GM15510 (cell line): ENCODE results near the gene TP63.

Experiments used
- POLR2A ChIP-seq: IDR thresholded peaks from 3 replicates; pipeline ENCODE4 v1.6.1; 2011; ENCODE audit warnings: borderline replicate concordance; ENCODE audit not compliant: insufficient read length; ENCODE audit errors: extremely low read depth

The TP63 gene

DNA sequence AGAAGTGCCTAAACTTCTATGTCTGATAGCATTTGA, at the start of gene TP63:
TP63 (plus strand) TSS at position 17 of the 36 bp plus-strand sequence. CDS start 127 bp downstream, outside the sequence.
- no peak for TF ChIP-seq POLR2A

DNA sequence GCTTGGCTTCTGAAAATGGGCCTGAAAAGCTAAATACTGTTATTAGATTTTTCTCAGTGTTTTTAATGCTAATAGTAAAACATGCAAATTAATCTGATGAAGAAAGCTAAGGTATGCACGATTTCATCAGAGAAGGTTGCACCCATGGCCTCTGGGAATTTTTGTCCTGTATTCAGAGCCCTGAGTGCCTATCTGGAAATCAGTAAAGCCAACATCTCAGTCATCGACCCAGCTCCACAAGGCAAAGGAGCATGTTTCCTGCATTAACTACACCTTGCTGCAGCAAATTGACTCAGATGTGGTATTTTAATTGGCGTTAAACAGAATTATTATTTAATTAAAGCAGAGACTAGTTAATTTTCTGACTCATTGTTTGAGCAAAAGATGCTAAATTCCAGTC, 49.0 kb upstream of the TP63 start:
- no peak for TF ChIP-seq POLR2A

DNA sequence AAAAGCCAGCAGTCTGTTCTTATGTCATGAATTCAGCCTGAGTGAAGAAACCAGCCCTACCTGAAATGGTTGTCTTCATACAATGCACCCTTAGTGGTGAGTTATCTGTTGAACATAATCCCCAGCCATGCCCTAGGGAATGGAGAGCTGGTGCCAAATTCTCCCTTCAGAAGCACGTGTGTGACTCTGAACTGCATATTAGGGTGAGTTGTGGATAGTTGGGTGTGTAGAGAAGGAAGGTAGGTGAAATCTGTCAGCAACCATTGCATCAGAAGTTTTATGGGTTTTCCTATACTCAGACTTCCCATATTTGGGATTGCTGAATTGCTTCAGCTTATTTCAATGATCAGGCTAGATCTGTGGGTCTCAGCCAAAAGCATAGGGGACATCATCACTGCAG, 46.5 kb upstream of the TP63 start:
- no peak for TF ChIP-seq POLR2A

GRCh38 chr3:189586941-189587663, 44.1 kb upstream of the TP63 start:
- TF ChIP-seq POLR2A, result no peak

DNA sequence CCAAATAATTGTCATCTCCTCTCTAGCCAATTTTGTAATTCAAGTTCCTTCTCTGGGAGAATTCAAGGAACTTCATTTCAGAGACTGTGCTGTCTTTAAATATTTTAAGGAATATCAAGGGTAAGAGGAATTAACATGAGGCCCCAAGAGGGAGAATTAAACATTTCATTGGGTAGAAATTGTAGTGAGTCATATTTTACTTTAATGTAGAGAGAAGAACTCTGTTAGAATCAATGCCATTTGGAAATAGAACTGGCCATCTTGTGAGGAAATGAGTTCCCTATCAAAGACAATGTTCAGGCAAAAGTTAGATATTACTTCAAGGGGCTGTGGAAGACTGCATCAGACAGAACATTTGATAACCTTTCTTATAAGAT, 43.5 kb upstream of the TP63 start:
- TF ChIP-seq POLR2A, result no peak

DNA sequence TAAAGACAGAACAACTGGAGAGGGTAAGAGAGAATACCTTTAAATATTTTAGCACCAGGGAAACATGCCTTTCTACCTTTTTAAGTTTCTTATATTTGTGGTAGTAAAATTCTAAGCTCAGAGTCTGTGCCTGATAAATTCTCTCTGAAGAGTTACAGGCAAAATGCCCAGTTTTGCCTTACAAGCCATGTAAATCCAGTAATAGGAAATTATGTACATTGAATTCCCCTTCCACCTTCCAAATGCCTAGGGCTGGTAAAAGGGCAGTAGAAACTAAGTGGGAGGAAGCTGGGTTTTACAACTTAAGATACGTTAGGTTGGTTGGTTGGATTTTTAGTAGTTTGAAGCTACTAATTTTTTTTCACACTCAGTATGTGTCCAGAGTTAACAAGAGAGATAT, 43.1 kb upstream of the TP63 start:
- no peak for TF ChIP-seq POLR2A

DNA sequence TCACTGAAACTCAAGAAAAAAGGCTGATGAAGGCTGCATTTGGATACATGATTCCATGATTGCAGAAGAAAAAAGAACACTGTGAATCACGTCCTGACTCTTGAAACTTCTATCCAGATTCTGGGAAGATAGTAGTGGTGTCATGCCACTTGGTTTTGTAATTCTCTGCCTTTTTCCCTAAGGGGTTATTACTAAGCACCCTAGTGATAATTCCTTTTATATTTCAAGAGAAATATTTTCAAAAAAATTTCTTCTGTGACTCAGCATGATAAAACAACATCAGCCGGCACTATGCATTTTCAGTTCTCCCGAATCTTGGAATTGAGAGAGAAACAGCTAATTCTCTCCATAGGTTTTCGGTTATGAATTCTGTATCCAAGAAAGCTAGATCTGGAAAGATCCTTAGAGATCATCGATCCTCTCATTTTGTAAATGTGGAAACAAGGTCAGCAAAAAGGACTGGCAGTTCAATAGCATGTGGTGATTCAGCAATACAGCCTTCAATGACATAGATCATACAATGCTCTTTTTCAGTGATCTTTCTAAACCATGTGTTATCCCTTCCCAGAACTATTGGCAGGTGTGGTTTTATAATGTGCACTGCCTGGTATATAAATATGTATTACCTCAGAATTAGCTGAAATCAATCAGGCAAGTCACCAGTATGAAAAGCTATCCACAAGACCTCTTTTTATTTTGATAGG, 42.6 kb upstream of the TP63 start:
- no peak for TF ChIP-seq POLR2A

DNA sequence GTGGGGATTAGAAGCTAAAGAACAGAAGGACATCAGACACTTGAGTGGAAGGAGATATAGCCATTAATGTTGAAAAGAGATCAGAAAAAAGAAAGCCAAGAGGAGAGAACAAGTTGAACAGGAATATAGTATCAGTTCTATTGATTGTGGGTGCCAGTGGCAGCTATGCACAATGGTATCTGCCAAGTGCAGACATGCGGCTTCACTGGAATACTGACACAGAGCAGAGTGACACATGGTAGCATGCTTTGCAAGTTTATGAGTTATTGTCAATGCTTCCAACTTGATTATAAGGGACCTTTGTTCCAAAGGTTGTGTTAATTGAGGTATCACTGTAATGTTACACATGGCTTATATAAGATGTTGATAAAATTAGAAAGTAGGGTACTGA, 42.0 kb upstream of the TP63 start:
- no peak for TF ChIP-seq POLR2A

DNA sequence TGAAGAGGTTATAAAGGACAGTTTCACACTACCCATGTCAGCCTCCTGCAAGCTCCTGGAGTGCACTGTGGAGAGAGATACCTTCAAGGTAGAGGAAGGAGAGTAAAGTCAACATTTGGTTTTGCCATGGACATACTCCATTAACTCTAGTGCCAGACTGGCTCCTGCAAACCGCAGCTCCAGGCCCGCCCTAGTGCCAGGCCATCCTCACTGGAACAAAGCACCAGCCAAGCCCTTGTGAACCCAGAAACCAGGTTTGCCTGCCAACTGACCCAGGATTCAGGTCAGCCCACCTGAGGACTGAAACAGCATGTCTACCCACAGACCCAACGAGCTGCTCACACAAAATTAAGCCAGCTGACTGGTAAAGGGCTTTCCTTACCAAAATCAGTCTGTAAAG, 41.0 kb upstream of the TP63 start:
- no peak for TF ChIP-seq POLR2A

DNA sequence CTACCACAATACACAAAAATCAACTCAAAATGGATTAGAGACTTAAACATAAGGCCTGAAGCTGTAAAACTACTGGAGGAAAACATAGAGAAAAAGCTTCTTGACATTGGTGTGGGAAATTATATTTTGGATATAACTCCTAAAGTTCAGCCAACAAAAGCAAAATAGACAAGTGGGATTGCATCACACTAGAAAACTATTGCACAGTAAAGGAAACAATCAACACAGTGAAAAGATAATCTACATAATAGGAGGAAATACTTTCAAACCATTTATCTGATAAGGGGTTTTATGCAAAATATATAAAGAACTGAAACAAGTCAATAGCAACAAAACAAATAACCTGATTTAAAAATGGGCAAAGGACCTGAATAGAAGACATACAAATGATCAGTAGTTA, 37.6 kb upstream of the TP63 start:
- TF ChIP-seq POLR2A, result no peak

GRCh38 chr3:189597918-189598317, 33.3 kb upstream of the TP63 start:
- no peak for TF ChIP-seq POLR2A

GRCh38 chr3:189598530-189599225, 32.5 kb upstream of the TP63 start:
- TF ChIP-seq POLR2A, result no peak

GRCh38 chr3:189602471-189602870, 28.7 kb upstream of the TP63 start:
- no peak for TF ChIP-seq POLR2A

GRCh38 chr3:189605717-189606116, 25.5 kb upstream of the TP63 start:
- TF ChIP-seq POLR2A, result no peak

DNA sequence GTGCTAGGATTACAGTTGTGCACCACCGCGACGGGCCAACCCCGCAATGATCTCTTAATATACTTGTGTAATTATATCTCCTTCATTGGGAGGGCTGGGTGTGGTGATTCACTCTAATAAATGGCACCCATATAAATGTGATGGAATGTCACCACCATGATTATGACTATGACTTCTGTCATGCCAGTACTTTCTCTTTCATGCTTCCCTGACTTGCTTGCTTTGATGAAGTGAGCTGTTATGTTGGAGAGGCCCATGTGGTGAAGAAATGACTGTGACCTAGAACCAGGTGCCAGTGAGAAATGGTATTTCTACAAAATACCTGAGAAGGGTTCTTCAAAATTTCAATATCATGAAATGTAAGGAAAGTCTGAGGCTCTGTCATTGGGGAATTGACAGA, 24.4 kb upstream of the TP63 start:
- no peak for TF ChIP-seq POLR2A

DNA sequence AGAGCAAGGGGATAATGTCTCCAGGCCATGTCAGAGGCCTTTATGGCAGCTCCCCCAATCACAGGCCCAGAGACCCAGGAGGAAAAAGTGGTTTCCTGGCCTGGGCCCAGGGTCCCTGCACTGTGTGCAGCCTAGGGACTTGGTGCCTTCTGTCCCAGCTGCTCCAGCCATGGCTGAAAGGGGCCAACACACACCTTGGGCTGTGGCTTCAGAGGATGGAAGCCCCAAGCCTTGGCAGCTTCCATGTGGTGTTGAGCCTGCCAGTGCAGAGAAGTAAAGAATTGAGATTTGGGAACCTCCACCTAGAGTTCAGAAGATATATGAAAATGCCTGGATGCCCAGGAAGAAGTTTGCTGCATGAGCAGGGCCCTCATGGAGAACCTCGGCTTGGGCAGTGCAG, 18.1 kb upstream of the TP63 start:
- TF ChIP-seq POLR2A, result no peak

DNA sequence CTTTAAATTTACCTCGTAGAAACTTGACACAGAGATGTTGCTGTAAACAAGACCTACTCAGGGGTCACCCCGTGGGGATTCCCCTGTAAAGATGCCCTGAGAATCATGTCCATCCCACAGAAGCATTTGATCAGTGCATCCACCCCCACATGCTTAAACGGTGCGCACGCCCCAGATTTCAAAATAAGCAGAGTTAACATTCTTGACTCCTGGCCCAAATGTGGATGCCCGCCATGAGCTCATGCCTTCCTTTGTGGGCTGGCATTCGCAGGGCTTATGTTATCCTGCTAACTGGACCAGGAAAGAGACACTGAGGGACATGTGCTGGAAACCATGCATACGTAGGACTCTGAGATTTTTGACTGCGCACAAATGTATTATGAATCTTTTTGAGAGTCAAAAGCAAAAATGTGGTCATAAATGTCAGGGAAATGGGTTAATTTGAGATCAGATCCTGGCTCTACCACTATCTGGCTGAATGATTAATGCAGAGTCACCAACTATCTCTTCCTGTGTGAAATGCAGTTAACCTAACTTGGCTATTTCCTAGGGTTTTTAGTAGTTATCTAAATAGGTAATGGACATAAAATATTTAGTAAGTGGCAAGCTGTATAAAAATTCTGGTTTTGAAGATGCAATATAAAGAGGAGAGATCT, 9.1 kb upstream of the TP63 start:
- TF ChIP-seq POLR2A, result no peak

- no peak for TF ChIP-seq POLR2A
Measured at GRCh38 chr3:189622629-189623028, 8.6 kb upstream of the TP63 start.
